ENCODE measurements around the gene PTCSC3.

DNA sequence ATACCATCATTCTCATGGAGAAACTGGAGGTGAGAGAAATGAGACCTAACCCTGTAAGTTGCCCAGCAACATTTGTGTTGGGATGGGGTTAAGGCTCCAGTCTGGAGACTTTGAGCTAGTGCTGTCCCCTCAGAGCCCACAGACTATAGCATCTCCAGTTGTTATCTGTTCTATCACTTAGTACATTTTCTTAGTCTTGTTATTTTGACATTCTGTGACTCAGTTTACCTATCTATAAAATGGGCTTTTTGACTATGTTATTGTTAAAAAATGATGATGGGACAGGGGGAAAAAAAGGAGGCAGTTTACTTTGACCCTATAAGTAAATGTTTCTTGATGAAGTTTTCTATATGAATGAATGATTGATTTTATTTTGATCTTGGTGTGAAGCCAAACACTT lies 45.8 kb upstream of the PTCSC3 start:
- no peak for TF ChIP-seq POLR2A (IDR thresholded peaks at IDR 0.05)
- TF ChIP-seq, protein P1, sequence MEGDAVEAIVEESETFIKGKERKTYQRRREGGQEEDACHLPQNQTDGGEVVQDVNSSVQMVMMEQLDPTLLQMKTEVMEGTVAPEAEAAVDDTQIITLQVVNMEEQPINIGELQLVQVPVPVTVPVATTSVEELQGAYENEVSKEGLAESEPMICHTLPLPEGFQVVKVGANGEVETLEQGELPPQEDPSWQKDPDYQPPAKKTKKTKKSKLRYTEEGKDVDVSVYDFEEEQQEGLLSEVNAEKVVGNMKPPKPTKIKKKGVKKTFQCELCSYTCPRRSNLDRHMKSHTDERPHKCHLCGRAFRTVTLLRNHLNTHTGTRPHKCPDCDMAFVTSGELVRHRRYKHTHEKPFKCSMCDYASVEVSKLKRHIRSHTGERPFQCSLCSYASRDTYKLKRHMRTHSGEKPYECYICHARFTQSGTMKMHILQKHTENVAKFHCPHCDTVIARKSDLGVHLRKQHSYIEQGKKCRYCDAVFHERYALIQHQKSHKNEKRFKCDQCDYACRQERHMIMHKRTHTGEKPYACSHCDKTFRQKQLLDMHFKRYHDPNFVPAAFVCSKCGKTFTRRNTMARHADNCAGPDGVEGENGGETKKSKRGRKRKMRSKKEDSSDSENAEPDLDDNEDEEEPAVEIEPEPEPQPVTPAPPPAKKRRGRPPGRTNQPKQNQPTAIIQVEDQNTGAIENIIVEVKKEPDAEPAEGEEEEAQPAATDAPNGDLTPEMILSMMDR (IDR thresholded peaks at IDR 0.05): no peak

Measured in body of pancreas (tissue), 4 donors.